GM11168 (cell line): Measurements from ENCODE around the gene ZNF697.
"Not testable (repeated sequence)": the region's sequence is repeated elsewhere in the genome, so short reads cannot be mapped to it uniquely, and the experiment has no call there.

Source experiments
- in situ Hi-C: fragments of 300-500 bp; cut with MboI; formaldehyde crosslinking; loops from one replicate; pipeline ENCODE4 v1.12.0; 2022; ENCODE audit warnings: low sequenced_read_pairs; ENCODE audit not compliant: unreplicated experiment

Gene ZNF697

DNA sequence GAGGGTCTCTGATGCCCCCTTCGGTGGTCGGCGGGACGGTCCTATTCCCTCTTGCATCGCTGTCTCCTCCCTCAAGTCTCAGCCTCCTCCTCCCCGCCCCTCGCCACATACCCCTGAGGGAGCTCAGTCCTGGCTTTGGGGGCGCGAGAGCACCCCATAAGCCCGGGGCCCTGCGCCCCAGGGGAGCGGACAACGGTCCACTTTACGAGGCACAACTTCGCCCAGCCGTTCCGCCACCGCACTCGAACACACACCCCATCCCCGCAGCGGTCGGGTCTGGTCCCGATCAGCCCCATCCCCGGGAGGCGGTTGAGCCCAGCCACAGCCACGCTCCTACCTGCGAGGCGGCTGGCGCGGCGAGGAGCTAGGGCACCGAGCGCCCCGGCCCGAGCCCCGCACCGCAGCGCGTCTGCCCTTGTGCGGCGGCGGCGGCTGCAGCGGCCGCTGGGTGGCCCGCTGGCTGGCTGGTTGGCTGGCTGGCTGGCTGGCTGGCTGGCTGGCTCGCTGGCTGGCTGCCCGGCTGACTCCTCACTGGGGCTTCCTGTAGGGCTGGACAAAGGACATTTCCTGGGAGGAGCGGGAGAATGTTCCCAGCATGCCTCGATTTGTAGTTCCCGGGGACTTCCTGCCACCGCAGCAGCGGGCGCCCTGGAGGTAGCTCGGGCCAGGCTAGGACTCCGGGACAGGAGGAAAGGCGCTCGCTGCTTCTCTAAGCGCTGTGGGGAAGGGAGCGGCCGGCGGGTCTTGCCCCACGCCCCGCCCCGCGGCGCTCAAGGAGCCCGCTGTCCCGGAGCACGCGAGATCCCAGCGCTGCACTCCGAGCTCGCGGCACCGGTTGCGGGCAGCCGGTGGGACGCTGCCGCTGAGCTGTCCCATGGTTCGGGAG lies at the start of gene ZNF697:
TSS of gene ZNF697 (minus strand) at position 533 of the 886 bp plus-strand sequence. CDS start 22,166 bp downstream, outside the sequence.
- in situ Hi-C loops, result no loop called here

DNA sequence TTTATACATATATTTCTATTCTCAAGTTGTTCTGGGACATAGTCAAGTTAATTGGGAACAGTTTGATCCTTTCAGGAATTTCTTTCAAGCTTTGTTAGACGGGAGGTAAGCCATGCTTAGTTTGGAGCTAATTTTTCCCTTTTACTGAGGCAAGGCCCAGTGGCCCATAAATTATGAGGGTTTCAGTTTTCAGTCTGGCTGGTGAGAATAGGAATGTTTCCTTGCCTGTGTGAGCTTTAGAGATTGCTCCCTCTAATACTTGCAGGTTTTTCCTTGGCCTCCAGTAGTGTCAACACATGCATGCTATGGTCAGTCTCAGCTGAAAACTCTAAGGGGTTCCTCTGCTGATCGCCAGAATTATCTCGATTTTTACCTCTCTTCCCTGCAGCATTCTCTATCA lies 49.5 kb upstream of the ZNF697 start:
- in situ Hi-C loops, result no loop called here

DNA sequence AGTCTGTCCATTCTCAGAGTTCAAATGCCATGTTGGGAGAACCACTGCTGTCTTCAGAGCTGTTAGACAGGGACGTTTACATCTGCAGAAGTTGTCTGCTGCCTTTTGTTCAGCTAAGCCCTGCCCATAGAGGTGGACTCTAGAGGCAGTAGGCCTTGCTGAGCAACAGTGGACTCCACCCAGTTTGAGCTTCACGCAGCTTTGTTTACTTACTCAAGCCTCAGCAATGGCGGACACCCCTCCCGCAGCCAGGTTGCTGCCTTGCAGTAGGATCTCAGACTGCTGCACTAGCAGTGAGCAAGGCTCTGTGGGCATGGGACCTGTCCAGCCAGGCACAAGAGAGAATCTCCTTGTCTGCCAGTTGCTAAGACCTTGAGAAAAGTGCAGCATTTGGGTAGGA lies 48.8 kb upstream of the ZNF697 start:
- in situ Hi-C loops, result not testable (repeated sequence)

DNA sequence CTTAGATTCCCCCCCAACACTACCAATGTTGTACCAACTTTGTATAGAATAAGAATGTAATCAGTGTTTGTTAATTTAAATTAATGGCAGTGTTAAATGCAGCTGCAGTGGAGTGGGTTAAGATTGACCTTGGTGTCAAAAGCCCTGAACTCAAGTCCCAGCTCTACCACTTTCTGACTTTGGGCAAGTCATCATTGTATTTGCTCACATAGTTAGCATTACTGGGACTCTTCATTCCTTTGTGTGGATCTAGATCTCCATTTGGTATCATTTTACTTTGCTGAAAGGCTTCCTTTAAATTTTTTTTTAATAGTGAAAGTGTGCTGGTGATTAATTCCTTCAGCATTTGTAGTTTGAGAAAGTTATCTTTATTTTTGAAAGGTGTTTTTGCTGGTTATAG lies 41.4 kb upstream of the ZNF697 start:
- in situ Hi-C loops, result no loop called here

DNA sequence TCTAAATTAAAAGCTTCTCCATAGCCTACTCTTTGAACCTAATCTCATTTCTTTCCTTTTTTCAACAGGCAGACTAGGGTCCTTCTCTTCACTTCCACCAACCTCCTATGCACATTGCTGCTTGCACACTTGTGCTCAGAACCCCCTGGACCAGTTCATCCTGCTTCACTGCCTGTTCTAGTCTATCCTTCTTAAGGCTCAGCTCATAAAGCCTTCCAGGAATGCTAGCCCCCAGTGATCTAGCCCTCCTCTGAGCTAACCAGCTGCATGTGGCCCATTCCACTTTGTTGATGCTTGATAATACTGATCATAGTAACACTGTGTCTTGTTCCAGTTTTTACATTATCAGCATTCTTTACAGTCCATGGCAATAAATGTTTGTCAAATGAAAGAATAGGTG lies 40.7 kb upstream of the ZNF697 start:
- in situ Hi-C loops, result no loop called here

DNA sequence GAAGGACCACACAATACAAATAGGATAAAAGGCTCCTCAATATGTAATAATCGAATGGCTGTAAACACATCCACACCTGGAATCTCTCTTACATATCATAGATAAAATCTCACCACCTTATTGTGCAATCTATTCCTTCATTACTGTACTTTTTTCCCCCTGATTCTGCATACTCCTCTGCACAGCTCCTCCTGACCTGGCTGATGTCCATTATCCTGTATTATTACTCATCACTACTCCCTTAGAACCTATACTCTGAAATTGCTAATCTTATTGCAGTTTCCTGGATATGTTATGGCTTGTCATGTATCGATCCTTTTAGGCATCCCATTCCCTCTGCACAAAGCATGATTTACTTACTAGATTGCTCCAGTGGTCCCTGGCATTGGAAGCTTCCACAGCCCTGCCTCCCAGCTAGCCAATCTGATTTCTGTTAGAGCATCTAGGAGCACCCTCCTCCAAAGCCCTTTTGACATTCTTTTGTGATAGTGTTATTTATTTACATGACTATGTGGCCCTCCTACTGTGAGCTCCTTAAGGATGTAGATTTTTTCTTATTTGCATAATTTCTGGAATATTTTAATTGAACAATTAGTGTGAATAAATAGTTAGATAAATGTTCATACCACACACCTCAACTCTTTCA lies 39.5 kb upstream of the ZNF697 start:
- in situ Hi-C loops, result no loop called here

DNA sequence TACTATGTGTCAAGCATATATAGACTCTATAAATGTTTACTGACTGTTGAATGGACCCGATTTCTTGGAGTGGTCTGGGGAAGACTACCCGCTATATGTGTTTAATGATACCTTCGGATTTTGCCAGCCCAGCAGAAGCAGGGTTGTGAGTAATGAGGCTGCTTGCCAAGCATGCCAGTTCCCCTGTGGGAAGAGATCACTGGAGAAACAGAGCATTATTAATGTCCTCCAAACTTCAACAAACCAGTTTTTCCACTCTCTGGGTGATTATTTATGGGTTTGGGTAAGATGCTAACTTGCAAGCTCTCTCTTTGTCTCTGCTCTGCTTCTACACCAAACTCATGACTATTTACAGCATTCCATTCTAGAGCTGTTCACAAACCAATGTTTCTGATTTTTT lies 38.6 kb upstream of the ZNF697 start:
- in situ Hi-C loops, result no loop called here

DNA sequence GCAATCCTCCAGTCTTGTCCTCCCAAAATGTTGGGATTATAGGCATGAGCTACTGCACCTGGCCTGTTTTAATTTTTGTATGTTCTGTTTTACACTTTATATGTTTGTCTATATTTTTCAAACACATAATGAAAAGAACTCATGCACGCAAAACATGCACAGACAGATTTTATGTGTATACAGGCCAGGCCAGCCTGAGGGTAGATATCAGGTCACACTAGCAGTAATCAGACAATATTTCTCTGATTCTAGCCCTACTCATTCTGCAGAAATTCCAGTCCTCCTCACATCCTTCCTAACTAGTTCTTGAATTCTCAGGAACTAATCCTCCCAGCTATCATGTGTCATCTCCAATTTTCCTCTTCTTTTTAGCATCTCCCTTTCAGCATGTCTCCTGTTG lies 35.8 kb upstream of the ZNF697 start:
- in situ Hi-C loops, result no loop called here

DNA sequence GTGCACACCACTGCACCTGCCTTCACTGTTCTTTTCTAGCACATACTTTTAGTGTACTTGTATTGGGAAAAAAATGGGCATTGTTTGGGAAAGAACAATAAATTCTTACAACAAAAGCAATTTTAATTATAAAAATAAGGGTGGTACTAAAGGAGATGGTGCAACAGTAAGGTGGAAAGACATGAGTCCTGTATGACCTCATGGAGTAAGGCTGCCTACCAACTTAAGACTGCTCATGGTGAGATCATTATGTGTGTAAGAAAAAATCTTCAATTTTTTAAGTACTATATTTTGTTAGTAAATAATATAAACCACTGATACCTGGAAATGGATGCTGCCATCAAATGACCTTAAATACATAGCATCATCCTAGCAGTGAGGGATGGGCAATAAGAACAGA lies 34.1 kb upstream of the ZNF697 start:
- in situ Hi-C loops, result no loop called here

DNA sequence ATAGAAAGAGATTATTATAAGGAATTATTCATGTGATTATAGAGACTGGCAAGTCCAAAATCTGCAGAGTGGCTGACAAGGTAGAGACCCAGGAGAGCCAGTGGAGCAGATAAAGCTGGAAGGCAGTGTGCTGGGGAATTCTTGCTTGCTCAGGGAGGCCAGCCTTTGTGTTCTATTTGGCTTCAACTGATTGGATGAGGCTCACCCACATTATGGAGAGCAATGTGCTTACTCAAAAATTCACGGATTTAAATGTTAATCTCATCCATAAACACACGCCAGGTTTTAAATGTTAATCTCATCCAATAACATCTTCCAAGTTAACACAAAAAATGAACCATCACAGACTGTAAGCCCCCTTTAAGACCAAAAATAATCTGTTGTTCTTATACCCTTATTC lies 33.5 kb upstream of the ZNF697 start:
- in situ Hi-C loops, result no loop called here

DNA sequence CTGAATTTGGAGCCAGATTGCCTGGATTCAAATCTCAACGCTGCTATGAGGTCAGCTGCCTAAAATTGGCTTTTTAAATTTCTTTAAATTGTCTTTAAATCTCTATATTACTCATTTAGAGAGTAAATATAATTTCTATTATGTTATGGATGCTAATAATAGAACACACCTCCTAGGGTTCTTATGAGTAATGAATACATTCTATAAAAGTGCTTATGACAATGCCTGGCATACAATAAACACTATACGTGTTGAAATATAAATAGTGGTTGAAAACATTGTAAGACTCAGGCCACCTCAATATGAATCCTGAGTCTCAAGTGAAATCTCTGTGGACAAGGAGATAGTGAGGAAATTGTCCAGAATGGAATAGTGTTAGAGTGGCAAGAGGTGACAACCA lies 32.7 kb upstream of the ZNF697 start:
- in situ Hi-C loops, result no loop called here

DNA sequence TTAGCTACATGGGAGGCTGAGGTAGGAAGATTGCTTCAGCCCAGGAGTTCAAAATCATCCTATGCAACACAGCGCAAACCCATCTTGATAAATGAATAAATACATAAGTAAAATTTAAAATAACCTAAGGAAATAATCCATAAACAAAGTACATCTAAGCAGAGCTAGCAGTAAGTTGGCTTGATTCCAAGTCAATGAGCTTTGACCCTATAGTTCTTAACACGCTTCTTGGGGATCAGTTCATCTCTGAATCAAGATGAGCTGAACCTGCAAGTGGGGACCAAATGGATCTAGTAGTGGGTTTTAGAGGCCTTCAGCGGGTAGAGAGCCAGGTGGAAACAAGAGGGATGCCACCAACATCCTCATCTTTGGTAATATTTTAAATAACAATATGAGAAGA lies 32.1 kb upstream of the ZNF697 start:
- in situ Hi-C loops, result no loop called here

DNA sequence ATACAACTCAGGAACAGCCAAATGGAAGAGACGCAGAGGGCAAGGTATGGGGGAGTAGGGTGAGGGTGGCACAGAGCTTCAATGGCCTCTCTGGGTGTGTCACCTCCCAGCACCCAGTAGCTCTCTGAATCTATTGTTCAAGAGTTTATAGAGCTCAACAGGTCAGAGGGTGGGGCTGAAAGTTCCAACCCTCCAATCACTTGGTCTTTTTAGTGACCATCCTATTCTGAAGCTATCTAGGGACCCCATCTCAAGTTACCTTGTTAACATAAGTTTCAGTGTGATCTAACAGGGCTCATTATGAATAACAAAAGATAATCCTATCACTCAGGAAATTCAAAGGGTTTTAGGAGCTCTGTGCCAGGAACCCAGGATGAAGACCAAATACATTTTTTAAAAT lies 31.2 kb upstream of the ZNF697 start:
- in situ Hi-C loops, result no loop called here

DNA sequence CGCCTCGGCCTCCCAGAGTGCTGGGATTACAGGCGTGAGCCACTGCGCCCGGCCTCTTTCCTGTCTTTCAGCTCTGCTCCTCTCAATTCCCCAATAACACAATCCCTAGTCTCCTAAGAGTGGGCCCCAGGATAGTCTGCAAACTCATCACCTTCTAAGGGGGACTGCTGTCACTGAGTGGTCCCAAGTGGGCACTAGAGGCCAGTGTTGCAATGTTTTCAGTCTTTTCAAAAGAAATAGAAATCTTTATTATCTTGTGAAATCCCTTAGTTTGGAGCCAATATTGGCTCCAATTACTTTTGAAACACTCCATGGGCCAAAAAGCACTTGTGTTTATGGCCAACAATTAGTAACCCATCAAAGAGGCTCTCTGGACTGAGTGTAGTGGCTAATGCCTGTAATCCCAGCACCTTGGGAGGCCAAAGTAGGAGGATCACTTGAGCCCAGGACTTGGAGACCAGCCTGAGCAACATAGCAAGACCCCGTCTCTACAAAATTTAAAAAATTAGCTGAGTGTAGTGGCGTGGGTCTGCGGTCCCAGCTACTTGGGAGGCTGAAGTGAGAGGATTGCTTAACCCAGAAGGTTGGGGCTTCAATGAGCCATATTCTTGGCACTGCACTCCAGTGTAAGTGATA lies 28.6 kb upstream of the ZNF697 start:
- in situ Hi-C loops, result no loop called here

DNA sequence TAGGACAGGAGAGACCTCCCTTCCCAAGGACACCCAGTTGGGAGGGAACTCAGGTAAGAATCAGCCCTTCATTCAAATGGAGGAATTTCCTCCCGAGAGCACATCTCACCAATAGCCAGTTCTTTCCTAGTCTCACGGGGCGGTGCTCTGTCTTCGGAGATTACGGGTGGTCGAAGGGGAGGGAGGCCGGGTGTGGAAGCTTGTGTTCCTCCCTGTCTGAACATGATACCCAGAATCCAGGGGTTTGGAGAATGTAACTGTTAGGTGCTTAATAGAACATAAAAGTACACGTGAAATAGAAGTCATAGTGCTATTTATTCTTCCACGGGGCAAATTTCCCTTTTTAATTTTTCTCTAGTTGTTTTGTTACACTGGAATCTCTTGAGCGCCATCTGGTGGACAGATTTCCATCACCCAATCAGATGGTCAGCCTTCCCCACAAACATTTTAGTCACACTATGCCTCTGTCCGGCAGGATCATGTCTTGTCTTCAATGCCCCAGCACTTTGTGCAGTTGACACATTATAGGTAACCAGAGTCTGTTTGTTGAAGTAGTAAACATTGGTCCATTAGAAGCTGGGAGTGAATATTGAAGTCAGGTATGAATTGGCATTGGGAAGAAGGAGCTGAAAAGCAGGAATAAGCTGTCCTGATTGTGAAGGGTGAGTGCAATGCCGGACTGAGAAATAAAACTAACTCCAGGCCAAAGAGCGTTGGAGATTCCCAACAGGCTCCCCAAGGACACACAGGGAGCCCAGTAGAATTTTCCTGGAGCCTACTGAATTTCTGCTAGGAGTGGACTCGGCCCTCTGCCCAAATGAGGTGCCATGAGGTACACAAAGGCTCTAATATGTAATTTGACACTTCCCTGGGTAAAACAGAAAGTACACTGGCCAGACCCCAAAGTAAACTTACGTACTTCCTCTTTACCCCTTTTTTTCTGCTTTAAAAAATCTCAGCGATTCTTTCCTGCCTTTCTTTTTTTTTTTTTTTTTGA lies 27.6 kb upstream of the ZNF697 start:
- in situ Hi-C loops, result no loop called here

DNA sequence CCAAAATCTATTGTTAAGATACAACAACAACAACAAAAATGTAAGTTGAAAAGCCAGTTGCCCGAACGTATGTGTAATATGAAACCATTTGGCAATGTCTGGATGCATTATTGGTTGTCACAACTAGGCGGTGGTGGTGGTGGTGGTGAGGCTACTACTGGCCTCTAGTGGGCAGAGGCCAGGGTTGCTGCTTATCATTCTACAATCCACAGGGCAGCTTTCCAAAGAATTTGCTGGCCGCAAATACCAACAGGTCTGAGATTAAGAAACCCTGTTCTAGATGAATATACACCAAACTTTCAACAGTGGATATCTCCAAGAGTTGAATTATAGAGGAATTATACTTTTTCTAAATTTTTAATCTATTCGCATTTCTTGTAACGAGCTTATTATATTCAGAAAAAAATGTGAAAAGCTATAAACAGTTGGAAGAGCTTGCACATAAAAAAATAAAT lies 26.8 kb upstream of the ZNF697 start:
- in situ Hi-C loops, result loop anchor here (5.0 kb wide), 1 partner anchor 38 kb away; no protein-coding TSS in a partner anchor

DNA sequence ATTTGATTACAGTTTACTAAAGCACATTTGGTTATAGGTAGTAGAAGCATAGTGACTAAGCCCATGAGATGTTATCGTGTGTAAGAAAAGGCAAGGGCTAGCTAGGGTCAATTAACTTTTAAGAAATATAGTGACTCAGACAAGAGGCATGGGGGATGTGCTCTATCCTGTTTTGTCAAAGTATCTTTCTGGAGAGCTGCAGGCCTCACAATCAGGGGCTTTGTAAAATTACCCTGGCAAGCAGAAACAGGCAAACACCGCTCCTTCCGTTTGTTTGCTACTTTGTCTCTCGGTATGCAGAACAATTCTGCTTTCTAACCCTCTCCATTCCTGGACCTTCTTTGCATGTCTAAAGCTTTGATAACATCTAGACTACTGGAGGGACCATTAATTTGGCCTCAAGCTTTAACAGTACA lies 26.1 kb upstream of the ZNF697 start:
- in situ Hi-C loops, result loop anchor here (5.0 kb wide), 1 partner anchor 37 kb away; no protein-coding TSS in a partner anchor

DNA sequence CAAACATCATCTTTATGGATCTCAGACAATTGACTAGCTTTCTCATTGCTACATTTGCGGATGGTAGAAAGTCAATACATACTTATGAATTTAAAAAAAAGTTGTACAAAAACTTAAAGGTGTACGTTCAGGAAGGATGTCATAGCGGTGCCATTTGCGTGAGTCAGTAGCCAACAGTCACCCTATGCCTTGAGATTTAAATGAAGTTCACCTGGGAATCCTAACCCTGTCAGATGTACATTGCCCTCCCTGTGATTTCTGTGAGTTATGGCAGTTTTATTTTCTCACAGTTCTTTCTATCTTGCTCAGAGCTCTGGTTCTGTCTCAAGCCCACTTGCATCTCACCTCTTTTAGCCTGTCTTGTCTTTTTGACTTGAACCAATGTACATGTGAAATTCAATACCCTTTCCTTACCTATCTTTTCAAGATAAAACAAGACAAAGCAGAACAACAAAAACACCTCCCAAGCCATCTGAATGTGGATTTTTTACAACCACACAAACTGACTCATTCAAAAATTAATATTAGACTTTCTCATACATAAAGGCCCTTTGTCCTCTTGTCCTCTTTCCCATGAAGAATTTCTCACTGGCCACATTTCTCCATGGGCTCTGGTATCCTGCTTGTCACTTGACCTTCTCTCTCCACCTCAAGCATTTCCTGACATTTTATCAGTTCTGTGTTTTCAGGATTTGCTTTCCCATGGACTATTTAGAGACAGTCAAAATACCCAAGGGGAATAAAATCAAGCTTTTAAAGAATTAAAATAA lies 25.3 kb upstream of the ZNF697 start:
- in situ Hi-C loops, result loop anchor here (5.0 kb wide), 1 partner anchor 36 kb away; no protein-coding TSS in a partner anchor

DNA sequence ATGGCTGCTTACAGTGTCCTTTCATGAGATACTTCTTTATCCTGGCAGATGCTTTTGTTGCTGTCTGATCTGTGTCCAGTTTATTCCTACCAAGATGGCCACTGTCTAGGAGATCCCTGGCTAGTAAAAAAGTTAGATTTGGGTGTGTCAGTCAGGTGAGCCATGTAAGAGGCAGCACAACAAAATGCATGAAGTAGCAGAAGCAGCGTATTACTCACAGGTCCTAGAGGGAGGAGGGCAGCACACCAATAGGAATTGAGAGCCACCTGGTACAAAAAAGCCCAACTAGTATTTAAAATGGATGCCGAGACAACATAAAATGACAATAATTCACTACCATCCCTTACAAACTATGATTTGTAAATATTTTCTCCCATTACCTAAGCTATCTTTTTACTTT lies 22.8 kb upstream of the ZNF697 start:
- in situ Hi-C loops, result loop anchor here (5.0 kb wide), 1 partner anchor 34 kb away; no protein-coding TSS in a partner anchor
